Iris pigment epithelial cell (primary cell): Measurements from ENCODE around the gene JPH3.

ENCODE experiments used
- DNase-seq: peaks from one replicate; pipeline ENCODE4 v3.0.0-alpha.2; 2011; ENCODE audit warnings: low read depth

The JPH3 gene

DNA sequence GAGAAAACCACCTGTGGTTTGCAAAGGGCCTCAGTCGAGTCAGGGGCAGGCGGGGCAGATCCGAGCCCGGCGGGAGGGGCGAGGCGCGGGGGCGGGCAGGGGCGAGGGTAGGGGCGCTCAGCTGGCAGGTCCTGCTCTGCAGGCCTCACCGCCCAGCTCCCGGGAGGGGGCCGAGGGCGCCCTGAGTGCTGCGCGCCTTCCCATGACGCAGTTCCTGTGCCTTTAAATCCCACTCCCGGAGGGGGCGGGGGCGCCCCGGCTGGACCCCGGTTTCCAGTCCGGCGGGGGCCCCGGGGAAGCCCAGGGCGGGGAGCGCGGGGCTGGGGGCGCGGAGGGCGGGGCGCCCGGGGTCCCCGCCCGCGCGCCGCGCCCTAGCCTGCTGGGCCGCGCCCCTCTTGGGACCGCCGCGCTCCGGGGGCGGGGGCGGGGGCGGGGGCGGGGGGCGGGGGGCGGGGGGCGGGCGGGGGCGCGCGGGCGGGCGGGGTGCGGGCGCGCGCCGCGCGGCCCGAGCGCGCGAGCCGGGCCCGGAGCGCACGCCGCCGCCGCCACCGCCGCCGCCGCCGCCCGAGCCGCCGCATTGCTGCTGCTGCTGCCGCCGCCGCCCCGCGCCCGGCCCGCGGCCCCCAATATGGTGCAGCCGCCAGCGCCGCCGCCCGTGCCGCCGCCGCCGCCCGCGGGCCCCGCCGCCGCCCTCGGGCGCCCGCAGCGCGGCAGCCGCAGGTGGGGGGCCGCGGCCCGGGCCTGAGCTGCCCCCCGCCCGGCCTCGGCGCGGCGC lies at the start of gene JPH3:
Gene JPH3, plus strand, starts transcription at position 508 of the 775 bp plus-strand sequence. CDS start 639 bp downstream, outside the sequence.
- no peak for DNase-seq

- DNase-seq, result peak; percentile 20
These were observed 49.3 kb upstream of the JPH3 start for GRCh38 chr16:87552772-87553573.

DNA sequence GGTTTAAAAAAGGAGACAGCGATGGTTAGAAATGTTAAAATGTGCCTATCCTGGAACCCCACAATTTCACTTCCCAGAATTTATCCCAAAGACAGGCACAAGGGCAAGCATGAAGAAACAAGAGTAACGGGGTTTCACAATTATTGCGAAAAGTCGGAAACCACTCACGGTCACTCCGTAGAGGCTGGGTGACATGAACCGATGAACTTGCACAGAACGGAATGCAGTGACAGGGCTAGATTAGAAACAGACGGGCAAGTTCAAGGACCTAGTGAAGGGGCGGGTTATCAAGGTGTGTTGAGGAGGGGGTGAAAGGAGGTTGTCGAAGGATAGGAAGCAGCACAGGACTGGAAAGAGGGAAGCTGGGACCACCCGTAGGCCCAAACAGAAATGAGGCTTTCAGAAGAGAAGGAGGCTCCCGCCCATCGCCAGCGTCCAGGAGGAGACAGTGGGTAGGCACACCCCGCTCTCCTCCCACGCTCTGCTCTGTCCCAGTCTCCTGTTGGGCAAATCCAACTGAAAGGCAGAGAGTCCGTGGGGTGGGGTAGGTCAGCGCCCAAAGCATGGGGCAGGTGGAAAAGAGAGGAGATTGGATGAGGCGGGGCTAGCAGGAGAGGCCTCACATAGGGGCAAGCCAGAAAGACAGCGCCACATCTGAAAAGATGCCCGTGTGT lies 47.4 kb upstream of the JPH3 start:
- DNase-seq, result no peak

- no peak for DNase-seq
These were observed 46.7 kb upstream of the JPH3 start for GRCh38 chr16:87555647-87556046.

- no peak for DNase-seq
These were observed 45.3 kb upstream of the JPH3 start for GRCh38 chr16:87556941-87557459.

GRCh38 chr16:87558682-87559081 lies 43.6 kb upstream of the JPH3 start:
- DNase-seq, result no peak

GRCh38 chr16:87559945-87560344 lies 42.4 kb upstream of the JPH3 start:
- no peak for DNase-seq

DNA sequence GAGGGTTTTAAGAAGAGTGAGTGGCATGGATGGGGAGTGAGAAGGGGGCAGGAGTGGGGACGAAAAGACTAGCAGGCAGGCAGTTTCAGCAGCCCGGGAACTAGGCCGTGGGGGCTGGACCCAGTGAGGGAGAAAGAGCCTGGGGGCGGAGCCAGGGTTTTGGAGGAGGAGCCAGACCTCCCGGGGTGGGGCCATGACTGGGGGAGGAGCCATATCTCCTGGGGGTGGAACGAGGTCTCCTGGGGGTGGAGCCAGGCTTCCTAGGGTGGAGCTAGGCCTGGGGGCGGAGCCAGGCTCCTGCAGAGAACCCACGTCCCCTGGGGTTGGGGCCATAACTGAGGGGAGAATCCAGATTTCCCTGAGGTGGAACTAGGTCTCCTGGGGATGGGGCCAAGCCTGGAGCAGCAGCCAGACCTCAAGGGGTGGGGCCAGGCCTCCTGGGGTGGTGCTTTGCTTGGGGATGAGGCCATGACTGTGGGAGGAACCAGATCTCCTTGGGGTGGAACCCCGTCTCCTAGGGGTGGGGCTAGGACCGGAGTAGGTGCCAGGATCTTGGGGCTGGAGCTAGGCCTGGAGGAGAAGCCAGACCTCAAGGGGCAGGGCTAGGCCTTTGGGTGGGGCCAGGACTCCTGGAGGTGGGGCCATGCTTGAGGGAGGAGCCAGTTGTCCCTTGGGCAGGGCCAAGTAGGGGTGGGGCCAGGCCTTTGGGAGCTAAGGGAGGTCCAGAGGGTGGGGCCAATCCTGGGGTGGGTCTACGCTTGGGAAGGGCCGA lies 41.7 kb upstream of the JPH3 start:
- peak; percentile 36 for DNase-seq

DNA sequence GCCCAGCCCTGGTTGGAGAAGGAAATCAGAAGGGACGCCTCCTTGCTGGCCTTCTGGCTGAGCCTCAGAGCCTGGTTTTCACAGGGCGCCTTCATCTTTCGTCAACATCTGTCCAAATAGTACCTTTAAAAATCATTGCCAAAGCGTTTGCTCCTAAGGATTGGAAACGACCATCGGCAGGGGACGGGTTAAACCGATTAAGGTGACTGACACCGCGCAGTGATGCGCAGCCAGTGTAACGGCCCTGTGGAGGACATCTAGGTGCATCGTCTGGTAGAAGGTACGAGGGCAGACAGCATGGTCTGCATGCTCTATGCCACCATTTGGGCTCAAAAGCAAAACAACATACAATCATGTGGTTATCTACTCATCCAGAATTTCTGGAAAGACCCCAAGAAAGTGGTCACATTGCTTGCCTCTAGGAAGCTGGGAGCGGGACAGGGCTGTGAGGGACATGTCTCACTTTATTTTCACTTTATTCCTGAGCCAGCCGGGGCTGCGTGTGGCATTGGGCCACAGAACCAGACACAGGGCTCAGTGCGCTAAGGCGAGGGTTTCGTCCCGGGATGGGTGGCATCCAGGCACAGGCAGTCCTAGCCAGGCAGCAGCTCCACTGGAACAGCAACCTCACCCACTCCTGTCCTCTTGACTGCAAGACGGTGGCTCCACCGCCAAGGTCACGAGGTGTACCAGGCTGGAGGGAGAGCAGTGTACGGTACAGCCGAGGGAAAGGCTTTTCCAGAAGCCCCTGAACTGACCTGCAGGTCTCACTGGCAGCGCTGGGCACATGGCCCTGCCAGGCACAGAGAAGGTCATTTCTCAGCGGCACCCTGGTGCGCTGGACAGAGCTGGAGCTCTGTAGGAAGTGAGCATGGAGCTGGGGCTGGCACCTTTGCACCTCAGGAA lies 40.9 kb upstream of the JPH3 start:
- no peak for DNase-seq

DNA sequence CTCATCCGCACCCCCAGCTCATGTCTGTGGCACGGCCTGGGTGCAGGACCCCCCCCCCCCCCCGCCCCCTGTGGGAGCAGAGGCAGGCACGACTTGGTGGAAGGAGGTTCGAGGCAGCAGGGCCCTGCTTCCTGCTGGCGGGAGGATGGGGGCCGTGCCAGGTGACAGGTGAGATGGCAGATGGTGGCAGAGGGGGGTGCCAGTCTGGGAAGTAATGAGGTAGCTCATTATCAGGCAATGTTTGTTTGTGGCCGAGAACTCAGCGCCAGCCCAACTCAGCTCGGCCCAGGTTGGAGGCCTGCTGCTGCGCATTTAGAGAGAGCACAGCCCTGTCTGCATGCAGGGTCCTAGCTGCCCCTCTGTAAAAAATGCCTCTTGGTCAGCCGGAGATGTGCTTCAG lies 40.1 kb upstream of the JPH3 start:
- no peak for DNase-seq

GRCh38 chr16:87563022-87563421 lies 39.3 kb upstream of the JPH3 start:
- DNase-seq, result no peak

- no peak for DNase-seq
These were observed 38.4 kb upstream of the JPH3 start for GRCh38 chr16:87563714-87564523.

DNA sequence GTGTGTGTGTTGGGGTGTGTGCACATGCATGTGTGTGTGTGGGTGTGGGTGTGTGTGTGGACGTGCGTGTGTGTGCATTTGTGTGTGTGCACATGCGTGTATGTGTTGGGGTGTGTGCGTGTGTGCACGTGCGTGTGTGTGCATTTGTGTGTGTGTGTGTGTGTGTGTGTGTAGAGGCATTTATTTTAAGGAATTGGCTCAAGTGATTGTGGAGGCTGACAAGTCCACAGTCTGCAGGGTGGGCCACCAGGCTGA lies 37.9 kb upstream of the JPH3 start:
- DNase-seq, result no peak

DNA sequence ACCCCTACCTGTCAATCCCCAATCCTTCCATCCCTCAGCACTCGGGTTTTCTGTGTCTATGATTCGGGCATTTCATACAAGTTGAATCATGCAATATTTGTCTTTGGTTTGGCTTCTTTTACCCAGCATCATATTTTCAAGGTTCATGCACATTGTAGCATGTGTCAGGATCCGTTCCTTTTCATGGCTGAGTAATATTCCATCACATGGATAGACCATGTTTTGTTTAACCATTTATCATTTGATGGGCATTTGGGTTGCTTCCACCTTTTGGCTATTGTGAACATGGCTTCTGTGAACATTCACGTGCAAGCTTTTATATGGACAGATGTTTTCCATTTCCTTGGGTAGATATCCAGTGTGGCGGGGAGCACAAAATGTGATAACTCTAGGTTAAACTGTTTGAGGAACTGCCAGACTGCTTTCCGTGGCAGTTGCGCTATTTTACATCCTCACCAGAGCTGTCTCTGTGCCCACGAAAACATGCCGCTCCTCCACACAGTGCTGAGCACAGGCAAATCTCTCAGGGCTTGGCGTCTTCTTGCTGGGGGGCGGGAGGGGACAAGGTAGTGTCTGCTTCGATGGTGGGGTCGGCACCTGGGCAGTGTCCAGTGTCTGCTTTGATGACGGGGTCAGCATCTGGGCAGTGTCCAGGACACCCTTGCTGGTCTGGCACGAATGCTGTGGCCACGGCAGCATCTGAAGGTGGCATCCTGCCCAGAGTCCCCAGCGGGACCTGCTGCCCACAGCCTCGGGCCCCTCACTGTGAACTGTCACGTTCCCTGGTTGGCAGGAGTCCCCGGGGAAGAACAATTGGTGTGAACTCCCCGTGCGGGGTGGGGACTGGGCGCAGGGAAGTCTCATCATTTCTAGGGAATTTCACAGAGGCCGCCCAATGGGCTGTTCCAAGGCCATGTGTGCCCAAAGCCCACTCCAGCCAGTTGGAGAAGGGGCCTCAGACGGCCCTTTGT lies 32.4 kb upstream of the JPH3 start:
- DNase-seq, result no peak

- no peak for DNase-seq
These were observed 31.8 kb upstream of the JPH3 start for GRCh38 chr16:87570572-87570937.

- peak; percentile 42 for DNase-seq
These were observed 31.1 kb upstream of the JPH3 start for GRCh38 chr16:87570938-87571867.

DNA sequence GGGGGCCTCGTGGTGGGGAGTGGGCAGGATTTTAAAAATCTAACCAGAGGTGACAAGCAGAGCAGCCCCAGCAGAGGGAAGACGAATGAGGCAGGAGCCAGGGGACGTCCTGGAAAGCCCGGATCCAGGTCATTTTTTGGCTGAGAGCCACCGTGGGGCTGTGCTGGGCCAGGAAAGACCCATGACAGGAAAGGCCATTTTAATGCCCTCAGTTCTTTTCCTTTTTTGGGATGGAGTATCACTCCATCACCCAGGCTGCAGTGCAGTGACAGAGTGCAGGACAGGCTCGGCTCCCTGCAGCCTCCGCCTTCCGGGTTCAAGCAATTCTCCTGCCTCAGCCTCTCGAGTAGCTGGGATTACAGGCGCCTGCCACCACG lies 30.5 kb upstream of the JPH3 start:
- no peak for DNase-seq

- DNase-seq, result no peak
These were observed 29.3 kb upstream of the JPH3 start for GRCh38 chr16:87572959-87573358.
